ENCODE measurements around the gene PRKCB.

DNA sequence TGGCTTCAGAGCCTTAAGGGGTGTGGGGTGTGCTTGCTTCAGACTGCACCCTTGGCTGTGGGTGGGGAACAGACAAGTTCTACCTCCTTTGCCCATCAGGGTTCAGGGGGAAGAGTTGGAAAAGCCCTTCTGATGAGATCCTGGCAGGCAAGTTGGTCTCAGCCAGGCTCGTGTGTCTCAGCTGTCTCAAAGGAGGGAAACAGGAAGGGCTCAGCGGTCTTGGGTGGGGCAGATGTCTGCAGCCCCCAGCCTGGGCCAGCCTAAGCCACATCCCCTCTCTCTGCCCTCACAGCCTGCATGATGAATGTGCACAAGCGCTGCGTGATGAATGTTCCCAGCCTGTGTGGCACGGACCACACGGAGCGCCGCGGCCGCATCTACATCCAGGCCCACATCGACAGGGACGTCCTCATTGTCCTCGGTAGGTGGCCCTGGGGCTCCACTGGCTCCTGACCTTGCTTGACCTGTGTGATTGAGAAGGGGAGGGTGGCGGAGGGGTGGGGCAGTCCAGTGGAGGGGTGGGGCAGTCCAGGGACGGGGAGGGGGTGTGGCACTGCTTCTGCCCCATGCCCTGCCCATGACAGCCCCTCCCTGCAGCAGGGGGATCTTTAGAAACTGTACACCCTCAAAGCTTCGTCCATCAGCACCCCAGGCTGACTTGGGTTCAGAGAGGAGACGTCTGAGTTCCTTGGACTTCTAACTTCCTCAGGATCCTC lies 199.5 kb downstream of the PRKCB start:
- TF ChIP-seq EP300 (IDR thresholded peaks at IDR 0.05): no peak
- TF ChIP-seq POLR2A (IDR thresholded peaks at IDR 0.05): no peak
- TF ChIP-seq, protein P1, sequence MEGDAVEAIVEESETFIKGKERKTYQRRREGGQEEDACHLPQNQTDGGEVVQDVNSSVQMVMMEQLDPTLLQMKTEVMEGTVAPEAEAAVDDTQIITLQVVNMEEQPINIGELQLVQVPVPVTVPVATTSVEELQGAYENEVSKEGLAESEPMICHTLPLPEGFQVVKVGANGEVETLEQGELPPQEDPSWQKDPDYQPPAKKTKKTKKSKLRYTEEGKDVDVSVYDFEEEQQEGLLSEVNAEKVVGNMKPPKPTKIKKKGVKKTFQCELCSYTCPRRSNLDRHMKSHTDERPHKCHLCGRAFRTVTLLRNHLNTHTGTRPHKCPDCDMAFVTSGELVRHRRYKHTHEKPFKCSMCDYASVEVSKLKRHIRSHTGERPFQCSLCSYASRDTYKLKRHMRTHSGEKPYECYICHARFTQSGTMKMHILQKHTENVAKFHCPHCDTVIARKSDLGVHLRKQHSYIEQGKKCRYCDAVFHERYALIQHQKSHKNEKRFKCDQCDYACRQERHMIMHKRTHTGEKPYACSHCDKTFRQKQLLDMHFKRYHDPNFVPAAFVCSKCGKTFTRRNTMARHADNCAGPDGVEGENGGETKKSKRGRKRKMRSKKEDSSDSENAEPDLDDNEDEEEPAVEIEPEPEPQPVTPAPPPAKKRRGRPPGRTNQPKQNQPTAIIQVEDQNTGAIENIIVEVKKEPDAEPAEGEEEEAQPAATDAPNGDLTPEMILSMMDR (IDR thresholded peaks at IDR 0.05): no peak

Data from gastroesophageal sphincter (tissue), 3 donors.